ENCODE data around the gene KRTCAP2.

DNA sequence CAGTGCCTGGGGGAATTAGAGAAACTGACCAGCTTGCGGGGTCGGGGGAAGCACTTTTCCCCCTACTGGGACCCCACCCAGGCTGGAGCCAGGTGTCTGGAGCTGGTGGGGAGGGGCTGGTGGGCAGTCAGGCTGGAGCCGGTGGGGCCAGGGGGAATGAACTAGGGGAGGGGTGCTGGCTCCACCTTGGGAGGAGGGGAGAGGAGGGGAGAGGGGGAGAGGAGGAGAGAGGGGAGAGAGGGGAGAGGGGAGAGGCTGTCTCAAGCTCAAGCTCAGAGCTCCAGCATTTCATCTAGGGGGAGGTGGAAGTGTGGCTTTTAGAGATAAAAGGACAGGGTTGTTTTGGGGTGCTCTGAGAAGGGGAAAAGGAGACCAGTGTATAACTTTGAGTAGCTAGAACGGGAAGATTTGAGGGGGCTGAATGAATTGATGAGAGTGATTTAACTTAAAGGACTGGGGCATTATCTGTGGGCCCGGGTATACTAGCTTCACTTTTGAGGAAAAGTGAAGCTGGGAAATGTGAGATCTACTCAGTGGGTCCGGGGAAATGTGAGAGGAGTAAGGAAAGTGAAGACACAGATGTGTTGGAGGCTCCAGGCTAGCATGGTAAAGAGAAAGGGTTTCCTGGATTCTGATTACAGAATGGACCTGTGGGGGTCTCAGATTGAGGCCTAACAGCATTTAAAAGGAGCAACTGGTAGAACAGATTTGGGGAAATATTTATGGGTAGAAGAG, 42.7 kb downstream of the KRTCAP2 start:
- TF ChIP-seq, protein P1, sequence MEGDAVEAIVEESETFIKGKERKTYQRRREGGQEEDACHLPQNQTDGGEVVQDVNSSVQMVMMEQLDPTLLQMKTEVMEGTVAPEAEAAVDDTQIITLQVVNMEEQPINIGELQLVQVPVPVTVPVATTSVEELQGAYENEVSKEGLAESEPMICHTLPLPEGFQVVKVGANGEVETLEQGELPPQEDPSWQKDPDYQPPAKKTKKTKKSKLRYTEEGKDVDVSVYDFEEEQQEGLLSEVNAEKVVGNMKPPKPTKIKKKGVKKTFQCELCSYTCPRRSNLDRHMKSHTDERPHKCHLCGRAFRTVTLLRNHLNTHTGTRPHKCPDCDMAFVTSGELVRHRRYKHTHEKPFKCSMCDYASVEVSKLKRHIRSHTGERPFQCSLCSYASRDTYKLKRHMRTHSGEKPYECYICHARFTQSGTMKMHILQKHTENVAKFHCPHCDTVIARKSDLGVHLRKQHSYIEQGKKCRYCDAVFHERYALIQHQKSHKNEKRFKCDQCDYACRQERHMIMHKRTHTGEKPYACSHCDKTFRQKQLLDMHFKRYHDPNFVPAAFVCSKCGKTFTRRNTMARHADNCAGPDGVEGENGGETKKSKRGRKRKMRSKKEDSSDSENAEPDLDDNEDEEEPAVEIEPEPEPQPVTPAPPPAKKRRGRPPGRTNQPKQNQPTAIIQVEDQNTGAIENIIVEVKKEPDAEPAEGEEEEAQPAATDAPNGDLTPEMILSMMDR (IDR thresholded peaks at IDR 0.05): no peak
- no peak for TF ChIP-seq POLR2A (IDR thresholded peaks at IDR 0.05)

Data from esophagus squamous epithelium (tissue), 4 donors.